Activated T-cell treated with anti-CD3 and anti-CD28 coated beads, Interleukin-2, amount 50 U/mL, for 48 hours (primary cell): ENCODE data around the gene MPP2.
A peak's percentile ranks its signal among the peaks of the same experiment; 100 is the strongest.

Experiments used
- DNase-seq, 2 experiments: peaks; one replicate each; pipeline ENCODE4 v3.0.0-alpha.2; 2020

The MPP2 gene

GRCh38 chr17:43927929-43928328 is 20.6 kb upstream of the MPP2 start:
- peak; percentile 24 to 34 for DNase-seq

DNA sequence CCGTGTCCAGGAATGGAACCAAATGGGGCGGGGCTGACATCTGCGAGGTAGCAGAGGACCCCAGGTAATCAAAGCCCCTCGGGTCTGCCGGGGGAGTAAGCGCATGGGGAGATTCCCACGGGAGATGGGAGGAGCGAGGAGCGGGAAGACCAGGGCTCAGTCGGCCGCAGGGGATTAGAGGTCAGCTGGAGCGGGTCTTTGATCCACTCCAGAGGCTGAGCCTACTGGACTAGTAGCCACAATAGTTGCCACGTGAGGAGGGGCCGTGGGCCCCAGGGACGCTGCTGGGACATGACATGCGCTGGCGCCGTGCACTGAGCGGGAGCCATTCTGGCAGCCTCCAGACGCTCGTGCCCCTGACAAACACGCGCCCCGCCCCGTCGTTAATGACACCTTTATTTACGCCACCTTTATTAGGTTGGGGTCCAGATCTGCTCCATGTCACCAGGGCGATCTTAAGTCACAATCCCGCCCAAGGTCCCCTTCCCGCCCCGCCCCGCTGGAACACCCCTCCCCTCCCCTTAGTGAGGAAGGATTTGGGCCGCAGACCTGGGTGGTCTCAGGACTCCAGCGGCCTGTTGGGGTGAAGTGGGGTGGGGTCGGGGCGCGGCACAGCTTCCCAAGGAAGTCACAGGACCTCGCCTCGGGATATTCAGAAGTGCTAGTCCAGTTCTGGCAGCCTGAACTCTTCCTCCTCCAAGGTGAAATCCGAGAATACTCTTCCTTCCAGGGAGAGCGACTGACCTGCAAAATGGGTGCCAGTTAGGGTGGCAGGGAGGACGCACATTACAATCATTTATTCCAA is 19.9 kb upstream of the MPP2 start:
- DNase-seq: peak in 1 of 2 experiments; percentile 36

DNA sequence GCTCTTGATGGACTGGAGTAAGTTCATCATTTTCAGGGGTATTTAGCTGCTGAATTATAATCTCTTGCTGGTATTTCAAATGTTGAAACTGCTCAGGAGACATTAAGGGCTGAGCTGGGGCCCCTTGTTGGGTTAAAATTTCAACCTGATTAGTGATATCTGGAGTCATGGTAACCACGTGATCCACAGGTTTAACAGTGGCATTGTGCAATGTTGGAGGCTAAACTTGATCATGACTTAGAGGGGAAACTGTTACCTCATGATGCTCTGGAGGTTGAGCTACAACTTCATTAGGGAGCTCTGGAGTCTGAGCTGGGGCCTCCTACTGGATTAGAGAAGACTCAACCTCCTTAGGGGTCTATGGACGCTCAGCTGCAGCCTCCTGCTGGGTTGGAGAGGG is 17.2 kb upstream of the MPP2 start:
- no peak for DNase-seq

DNA sequence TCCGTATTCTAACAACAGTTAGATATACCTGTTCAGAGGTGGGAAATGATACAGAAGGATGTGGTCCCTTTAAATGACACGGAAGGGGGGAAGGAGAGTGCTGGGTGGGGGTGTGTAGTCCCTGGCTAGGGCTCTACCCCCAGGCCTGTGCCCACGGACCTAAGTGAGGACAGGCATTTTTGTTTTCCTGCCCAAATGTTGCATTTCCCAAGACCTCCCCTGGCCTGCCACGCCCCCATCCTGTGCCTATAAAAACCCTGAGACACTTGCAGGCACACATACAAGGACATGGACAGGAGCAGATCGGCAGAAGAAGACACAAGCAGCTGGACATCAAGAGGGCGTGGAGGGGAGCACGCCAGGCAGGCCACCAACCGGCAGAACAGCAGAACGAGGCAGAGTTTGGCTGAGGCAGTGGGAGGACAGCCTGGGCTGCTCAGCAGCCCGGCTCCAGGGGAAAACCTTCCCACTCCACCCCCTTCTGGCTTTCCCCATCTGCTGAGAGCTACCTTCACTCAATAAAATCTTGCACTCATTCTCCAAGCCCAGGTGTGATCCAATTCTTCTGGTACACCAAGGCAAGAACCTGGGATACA is 13.3 kb upstream of the MPP2 start:
- DNase-seq: no peak

DNA sequence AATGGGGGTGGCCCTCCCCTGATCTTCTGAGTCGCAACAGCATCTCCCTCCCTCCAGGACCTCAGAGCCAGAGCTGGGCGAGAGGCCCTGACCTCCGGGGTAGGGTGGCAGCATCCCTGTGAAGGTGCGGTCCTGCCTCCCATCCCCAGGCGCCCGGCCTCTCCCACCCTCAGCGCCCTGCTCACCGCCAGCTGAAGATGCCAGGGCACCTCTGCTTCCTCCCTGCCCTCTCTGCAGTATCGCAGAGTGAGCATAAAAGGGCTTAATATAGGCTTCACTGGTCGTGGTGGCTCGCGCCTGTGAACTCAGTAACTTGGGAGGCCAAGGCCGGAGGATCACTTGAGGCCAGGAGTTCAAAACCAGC is 10.7 kb upstream of the MPP2 start:
- DNase-seq: no peak

DNA sequence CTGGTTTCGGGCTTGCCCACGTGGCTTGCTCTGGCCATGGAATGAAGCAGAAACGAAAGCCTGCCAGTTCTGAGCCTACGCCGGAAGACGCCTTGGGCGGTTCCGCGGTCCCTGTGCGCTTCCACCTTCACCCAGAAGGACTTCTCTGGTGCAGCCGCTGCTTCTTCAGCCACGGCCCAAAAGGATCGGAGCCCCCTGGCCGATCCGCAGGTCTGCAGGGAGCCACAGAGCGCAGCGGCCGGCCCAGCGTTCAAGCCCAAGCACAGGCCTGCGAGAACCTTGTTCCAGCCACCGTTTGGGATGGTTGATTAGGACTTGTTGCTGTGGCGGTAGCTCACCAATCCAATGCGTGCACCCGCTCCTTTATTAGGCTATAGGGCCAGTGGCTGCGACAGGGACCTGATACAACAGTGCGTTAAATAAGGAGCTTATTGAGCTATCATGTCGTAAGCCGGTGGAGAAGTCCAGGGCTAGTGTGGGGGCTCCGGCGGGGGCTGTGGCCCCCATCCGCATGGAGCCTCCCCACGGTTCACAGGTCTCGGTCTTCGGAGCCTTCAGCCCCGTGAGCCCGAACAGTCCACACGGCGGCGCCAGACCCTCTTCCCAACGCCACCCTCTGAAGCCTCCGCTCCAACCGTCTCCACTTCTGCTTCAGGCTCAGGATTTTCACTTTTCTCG is 10.2 kb upstream of the MPP2 start:
- peak; percentile 68 to 74 for DNase-seq

- DNase-seq: no peak
Observed at GRCh38 chr17:43917016-43917347, 9.6 kb upstream of the MPP2 start.

- DNase-seq: no peak
Observed at GRCh38 chr17:43916385-43916784, 9.0 kb upstream of the MPP2 start.

GRCh38 chr17:43915559-43915958 is 8.2 kb upstream of the MPP2 start:
- no peak for DNase-seq

GRCh38 chr17:43914451-43914850 is 7.1 kb upstream of the MPP2 start:
- DNase-seq: no peak

GRCh38 chr17:43913584-43913983 is 6.2 kb upstream of the MPP2 start:
- DNase-seq: no peak

- DNase-seq: no peak
Observed at GRCh38 chr17:43912635-43913304, 5.4 kb upstream of the MPP2 start.

DNA sequence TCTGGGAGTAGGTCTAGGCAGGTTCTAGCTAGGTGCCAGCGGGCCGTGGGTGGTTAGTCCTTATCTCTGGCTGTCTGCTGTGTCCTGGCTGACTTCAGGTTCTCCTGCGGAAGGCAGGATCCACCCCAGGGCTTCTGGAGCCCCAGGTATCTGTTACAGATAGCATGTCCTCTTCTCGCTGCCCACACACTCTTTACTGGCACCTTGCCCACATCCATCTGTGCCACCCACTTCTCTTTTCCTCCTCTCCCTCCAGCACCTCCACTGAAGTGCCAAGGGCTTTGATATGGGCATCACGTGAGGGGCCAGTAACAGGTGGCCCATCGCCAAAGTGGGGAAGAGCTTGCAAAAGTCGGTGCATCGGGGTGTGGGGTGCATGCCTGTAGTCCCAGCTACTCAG is 4.6 kb upstream of the MPP2 start:
- no peak for DNase-seq

GRCh38 chr17:43909537-43910231 is 2.3 kb upstream of the MPP2 start:
- DNase-seq: no peak

- DNase-seq: peak; percentile 62 to 68
Observed at GRCh38 chr17:43907998-43908721, 824 bp upstream of the MPP2 start.

DNA sequence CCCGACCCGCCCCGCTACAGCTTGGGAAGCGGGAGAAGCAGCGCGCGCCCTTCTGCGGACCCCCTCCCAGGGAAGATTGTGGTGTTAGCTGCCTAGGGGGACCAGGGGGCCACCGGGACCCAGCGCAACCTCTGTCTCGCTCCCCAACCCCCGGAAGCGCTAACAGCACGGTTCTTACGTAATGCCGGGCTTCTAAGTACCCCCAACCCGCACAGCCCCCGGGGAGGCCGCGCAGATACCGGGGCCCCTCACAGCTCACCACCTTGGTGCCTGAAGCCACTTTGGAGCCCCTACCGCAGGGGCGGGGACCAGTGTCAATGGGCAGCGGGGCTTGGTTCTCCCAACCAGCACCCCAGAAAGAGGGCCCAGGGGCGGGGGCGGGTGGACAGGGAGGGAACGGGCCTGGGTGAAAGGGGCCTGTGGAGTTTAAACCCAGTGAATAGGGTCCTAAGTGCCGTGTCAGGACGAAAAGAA is 348 bp downstream of the MPP2 start:
- DNase-seq: no peak

DNA sequence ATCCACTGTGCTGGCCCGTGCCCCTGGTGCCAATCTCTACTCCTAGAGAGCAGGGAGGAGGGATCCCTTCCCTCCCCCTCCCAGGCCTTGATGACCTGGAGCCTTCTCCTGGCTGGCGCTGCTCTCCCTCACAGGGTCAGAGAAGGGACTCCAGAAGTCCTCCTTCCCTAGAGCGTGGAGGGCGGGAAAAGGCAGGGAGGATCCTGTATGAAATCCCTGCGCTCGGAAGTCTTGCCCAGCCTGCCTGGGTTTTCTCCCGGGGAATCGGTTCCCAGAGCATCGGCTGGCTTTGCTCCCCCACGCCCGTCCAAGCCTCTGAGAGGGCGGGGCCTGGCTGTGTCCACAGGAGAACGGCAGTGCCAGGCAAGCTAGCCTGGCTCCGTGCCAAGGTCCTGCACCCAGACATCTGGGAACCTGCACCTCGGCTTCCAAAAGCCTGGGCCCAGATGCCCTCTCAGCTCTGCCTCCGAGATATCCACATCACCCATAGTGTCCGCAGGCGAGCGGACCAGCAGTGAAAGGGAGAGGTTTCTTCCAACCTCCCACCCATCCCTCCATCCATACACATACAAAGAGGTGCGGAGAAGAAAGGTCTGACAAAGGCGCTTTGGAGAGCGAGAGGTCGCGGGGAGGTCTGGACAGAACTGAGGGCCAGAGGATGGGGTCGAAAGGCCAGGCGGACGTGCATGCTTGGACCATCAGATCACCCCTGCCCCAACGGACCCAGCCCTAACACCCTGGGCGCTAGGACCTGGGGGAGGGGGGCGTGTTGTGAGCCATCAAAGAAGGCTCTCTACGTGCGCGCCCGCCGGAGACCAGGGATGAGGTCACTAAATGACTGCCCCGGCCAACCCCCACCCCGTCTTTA is 1.1 kb downstream of the MPP2 start:
- DNase-seq: peak; percentile 53

DNA sequence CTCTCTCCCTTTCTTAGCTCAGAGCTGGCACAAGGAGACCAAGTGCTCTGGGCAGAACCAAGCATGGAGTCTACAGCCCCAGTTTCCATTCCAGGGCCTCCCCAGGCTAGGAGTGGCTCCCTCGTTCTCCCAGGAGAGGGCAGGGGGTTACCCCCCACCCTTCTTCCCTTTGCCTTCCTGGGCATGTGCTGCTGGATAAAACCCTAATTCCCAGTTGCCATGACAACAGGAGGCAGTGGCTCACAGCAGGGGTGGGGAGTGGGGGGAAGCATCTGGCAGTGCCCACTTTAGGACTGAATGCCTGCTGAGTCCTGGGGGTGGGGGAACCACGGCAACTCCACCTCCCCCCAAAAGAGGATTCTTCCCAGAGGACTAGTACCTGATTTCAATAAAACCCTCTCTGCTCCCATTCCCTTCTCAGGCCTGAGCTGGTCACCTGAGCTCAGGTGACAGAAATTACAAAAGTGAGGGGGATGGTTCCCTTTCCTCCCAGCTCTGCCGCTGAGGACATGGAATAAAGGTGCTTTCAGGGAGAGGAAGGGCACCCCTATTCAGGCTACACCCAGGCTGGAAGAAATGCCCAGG is 1.8 kb downstream of the MPP2 start:
- DNase-seq: no peak

DNA sequence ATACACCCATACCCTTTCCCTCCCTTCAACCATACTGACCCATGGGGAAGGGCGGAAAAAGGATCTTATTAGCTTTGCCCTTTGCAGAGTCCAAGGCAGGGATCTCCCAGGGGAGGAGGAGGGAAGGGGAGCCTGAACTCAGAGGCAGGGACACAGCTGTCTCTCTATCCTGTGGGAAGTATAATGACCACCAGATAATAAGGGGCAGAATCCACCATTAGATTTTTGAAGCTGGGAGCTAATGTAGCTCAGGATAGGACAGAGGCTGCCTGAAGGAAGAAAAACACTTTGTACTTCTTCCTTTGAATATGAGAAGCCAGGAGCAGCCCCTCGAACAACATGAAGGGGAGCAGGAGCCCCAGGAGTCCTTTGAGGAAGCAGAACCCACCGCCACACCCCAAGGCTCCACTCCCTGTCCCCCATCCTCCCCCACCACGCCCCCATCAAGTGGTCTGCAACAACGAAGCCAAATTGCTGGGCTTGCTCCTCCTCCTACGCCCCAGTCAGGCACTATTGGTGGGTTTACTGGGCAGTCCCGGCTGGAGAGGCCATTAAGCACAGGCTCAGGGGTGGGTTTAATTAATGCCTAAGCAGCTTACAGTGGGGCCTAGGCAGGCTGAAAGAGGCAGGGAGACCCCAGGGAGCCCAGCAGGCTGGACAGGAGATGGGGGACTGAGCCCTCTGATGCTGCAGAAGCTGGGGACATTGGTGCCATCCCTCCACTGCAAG is 5.3 kb downstream of the MPP2 start:
- no peak for DNase-seq
